ENCODE measurements around the gene PLEKHD1. TPM values are rescaled to one million over a fixed set of nuclear protein-coding genes. Genes with fewer than 3 reads are reported as not detected.

PLEKHD1 gene
- total RNA-seq, 1 experiment from 2014 or later = 0.65 TPM

DNA sequence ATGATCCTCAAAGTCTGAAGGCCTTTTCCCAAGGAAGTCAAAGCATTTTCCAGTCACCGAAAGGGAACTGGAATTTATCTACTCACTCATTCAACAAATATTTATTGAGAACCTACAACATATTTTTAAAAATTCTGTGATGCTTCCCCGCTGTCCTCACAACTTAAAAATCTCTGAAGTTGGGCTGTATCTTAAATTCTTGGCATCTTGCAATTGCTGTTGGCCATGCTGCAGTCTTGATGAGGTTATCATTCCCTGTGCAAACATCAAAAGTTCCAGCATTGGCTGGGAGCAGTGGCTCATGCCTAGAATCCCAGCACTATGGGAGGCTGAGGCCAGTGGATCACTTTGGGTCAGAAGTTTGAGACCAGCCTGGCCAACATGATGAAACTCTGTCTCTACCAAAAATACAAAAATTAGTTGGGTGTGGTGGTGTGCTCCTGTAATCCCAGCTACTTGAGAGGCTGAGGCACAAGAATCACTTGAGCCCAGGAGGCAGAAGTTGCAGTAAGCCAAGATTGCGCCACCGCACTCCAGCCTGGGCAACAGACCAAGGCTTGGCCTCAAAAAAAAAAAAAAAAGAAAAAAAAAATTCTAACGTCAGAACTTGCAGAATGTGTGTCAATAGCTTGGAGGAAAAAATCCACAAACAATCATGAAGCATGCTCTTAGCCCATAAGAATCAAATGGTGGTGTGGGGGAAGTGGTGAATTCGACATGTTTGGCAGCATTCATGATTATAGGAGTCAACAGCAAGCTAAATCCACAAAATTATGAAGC is 55.3 kb downstream of the PLEKHD1 start:
- Histone ChIP-seq H3K4me1 (replicated peaks; ENCODE audit: insufficient read depth) (peaks cover 5% of the 10 kb centered on the region; the same call in 1 of the 2 replicates), H3K9me2 (ENCODE audit: insufficient read depth) (no peaks in the 10 kb centered on the region), H3K4me3 (no peak overlapping the region), H2AFZ (no peak overlapping the region), H3K27ac (no peak overlapping the region), H4K20me1 (ENCODE audit: insufficient read depth) (no peaks in the 10 kb centered on the region), H3F3A (ENCODE audit: insufficient read depth, low read depth) (peaks cover 4% of the 10 kb centered on the region), H3K79me2 (ENCODE audit: low read depth) (no peaks in the 10 kb centered on the region), H3K36me3 (ENCODE audit: low read depth) (no peaks in the 10 kb centered on the region), H3K9me3 (ENCODE audit: insufficient read depth, low read depth) (peaks cover 6% of the 10 kb centered on the region; the same call in 1 of the 2 replicates), H3K27me3 (ENCODE audit: insufficient read depth, low read depth) (no peaks in the 10 kb centered on the region), H3K4me2 (no peak overlapping the region)
- TF ChIP-seq EZH2 (IDR thresholded peaks at IDR 0.05; ENCODE audit: low read depth) = no peak
- TF ChIP-seq, protein P1, sequence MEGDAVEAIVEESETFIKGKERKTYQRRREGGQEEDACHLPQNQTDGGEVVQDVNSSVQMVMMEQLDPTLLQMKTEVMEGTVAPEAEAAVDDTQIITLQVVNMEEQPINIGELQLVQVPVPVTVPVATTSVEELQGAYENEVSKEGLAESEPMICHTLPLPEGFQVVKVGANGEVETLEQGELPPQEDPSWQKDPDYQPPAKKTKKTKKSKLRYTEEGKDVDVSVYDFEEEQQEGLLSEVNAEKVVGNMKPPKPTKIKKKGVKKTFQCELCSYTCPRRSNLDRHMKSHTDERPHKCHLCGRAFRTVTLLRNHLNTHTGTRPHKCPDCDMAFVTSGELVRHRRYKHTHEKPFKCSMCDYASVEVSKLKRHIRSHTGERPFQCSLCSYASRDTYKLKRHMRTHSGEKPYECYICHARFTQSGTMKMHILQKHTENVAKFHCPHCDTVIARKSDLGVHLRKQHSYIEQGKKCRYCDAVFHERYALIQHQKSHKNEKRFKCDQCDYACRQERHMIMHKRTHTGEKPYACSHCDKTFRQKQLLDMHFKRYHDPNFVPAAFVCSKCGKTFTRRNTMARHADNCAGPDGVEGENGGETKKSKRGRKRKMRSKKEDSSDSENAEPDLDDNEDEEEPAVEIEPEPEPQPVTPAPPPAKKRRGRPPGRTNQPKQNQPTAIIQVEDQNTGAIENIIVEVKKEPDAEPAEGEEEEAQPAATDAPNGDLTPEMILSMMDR (conservative IDR thresholded peaks at IDR 0.05) = no peak
- DNase-seq = peak in 1 of 2 experiments; percentile 66
- ChIA-PET POLR2A (ENCODE audit: unreplicated experiment) (no interaction called here), CTCF (interaction anchor here (0.7 kb wide), 1 partner anchor 1184 kb away, joined by 3 read pairs; no protein-coding TSS in a partner anchor)
- no TSS peak for BruUV-seq (replicated peaks)
- intact Hi-C loops (cut with micrococcal nuclease; ENCODE audit: unreplicated experiment) = no loop called here

DNA sequence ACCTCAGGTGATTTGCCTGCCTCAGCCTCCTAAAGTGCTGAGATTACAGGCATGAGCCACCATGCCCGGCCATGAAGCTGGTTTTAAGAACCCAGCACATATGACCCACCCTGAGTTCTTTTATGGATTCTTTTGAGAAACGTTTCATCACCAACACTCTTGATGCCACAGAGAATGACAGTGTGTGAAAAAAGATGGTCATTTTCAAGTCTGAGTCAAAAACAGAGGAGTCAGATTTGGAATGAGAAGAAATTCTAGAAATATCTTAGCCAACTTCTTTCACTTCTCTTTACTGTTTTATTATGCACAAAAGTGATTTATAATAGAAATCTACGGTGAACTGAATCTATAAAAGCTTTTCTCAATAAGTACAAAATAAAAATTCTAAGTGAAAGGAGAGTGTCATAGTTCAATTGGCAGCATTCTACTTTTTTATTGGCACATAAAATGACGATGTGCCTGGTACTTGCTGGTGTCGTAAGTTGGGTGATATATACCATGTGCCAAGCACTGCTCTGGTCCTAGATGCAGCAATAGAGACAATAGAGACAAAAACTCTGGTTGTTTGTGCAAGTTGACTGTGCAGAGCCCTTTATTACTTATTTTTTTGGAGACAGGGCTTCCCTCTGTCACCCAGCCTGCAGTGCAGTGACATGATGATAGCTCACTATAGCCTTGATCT is 56.3 kb downstream of the PLEKHD1 start:
- Histone ChIP-seq H3K4me2 (no peak overlapping the region), H3K27me3 (ENCODE audit: insufficient read depth, low read depth) (no peaks in the 10 kb centered on the region), H3K4me3 (no peak overlapping the region), H2AFZ (no peak overlapping the region), H3K9me3 (ENCODE audit: insufficient read depth, low read depth) (peaks cover 6% of the 10 kb centered on the region; the same call in 1 of the 2 replicates), H4K20me1 (ENCODE audit: insufficient read depth) (no peaks in the 10 kb centered on the region), H3K36me3 (ENCODE audit: low read depth) (no peaks in the 10 kb centered on the region), H3F3A (ENCODE audit: insufficient read depth, low read depth) (peaks cover 4% of the 10 kb centered on the region), H3K4me1 (replicated peaks; ENCODE audit: insufficient read depth) (peaks cover 5% of the 10 kb centered on the region; the same call in 1 of the 2 replicates), H3K9me2 (ENCODE audit: insufficient read depth) (no peaks in the 10 kb centered on the region), H3K27ac (no peak overlapping the region), H3K79me2 (ENCODE audit: low read depth) (no peaks in the 10 kb centered on the region)
- DNase-seq = no peak
- ChIA-PET POLR2A (ENCODE audit: unreplicated experiment) (no interaction called here), CTCF (interaction anchor here (0.7 kb wide), 1 partner anchor 1183 kb away, joined by 3 read pairs; no protein-coding TSS in a partner anchor)
- no TSS peak for BruUV-seq (replicated peaks)
- TF ChIP-seq EZH2 (IDR thresholded peaks at IDR 0.05; ENCODE audit: low read depth) = no peak
- TF ChIP-seq, protein P1 (conservative IDR thresholded peaks at IDR 0.05) = no peak
- intact Hi-C loops (cut with micrococcal nuclease; ENCODE audit: unreplicated experiment) = no loop called here

DNA sequence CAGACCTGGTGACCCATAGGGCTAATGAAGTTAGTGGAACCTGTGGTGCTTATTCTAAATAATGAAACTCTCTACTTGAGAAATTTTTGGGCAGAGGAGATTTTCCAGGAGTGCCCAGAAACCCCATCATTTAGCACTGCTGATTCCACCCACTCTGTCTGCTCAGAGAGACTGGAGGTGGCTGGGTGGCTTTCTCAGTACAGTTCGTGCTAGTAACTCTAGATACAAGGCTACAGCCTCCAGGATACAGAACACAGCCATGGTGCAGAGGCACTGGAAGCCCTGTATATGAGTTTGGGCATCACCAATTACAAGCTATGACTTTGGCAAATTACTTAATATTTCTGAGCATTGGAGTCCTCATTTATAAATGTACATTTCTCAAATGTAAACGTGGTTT is 57.8 kb downstream of the PLEKHD1 start:
- no peaks in the 10 kb centered on the region for H3K36me3 ChIP-seq (ENCODE audit: low read depth)
- TF ChIP-seq, protein P1 (conservative IDR thresholded peaks at IDR 0.05) = no peak
- TF ChIP-seq EZH2 (IDR thresholded peaks at IDR 0.05; ENCODE audit: low read depth) = no peak
- H3K27ac ChIP-seq = no peak overlapping the region
- intact Hi-C loops (cut with micrococcal nuclease; ENCODE audit: unreplicated experiment) = no loop called here
- ChIA-PET CTCF (no interaction called here), POLR2A (ENCODE audit: unreplicated experiment) (no interaction called here)
- H3K4me3 ChIP-seq = no peak overlapping the region
- peaks cover 6% of the 10 kb centered on the region; the same call in 1 of the 2 replicates for H3K9me3 ChIP-seq (ENCODE audit: insufficient read depth, low read depth)
- no peak overlapping the region for H2AFZ ChIP-seq
- no peaks in the 10 kb centered on the region; the same call in 1 of the 2 replicates for H3K27me3 ChIP-seq (ENCODE audit: insufficient read depth, low read depth)
- no peaks in the 10 kb centered on the region for H3K79me2 ChIP-seq (ENCODE audit: low read depth)
- no TSS peak for BruUV-seq (replicated peaks)
- DNase-seq = no peak
- no peaks in the 10 kb centered on the region for H3K9me2 ChIP-seq (ENCODE audit: insufficient read depth)
- H4K20me1 ChIP-seq (ENCODE audit: insufficient read depth) = no peaks in the 10 kb centered on the region
- peaks cover 5% of the 10 kb centered on the region; the same call in 1 of the 2 replicates for H3K4me1 ChIP-seq (replicated peaks; ENCODE audit: insufficient read depth)
- peaks cover 4% of the 10 kb centered on the region for H3F3A ChIP-seq (ENCODE audit: insufficient read depth, low read depth)
- no peak overlapping the region for H3K4me2 ChIP-seq

All from PC-9 (cell line).